Measurements from ENCODE around the gene SCNN1G. TPM values are rescaled to one million over a fixed set of nuclear protein-coding genes. Genes with fewer than 3 reads are reported as not detected.

Gene SCNN1G
- total and polyA plus RNA-seq, 2 donors (not counting 1 experiment from before 2014, with no cell fraction given), result not detected

DNA sequence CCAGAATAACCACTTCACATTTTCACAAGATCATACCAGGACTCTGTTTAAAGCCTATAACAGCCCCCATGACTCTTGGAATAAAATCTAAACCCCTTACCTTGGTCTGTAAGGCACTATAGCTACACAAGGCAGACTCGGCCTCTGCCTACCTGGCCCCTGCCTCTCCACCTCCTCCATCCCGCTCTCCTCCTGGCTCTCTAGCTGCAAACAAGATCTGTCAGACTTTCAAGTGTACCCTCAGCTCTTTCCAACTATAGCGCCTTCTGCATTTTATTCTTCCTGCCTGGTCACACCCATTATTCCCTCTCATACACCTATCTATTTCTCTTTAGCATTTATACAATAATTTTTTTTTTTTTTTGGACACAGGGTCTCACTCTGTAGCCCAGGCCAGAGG is 41.5 kb upstream of the SCNN1G start:
- peaks cover 38% of the 10 kb centered on the region for H3K79me2 ChIP-seq (ENCODE audit: control insufficient read depth, insufficient read depth, low read length)
- H3K36me3 ChIP-seq (ENCODE audit: control insufficient read depth, insufficient read depth, low read length), result no peaks in the 10 kb centered on the region
- no peak for DNase-seq (ENCODE audit: low read depth in 2 of 2)
- no peaks in the 10 kb centered on the region for H3K27me3 ChIP-seq (ENCODE audit: control insufficient read depth, insufficient read depth, low read length)
- H2AFZ ChIP-seq (ENCODE audit: low read length), result no peak overlapping the region
- no peak overlapping the region for H3K4me3 ChIP-seq (replicated peaks in 1 of 4; ENCODE audit: control extremely low read depth in 1 of 4, insufficient read depth in 1 of 4, low read depth in 3 of 4, low read length in 4 of 4)
- TF ChIP-seq, protein P1, sequence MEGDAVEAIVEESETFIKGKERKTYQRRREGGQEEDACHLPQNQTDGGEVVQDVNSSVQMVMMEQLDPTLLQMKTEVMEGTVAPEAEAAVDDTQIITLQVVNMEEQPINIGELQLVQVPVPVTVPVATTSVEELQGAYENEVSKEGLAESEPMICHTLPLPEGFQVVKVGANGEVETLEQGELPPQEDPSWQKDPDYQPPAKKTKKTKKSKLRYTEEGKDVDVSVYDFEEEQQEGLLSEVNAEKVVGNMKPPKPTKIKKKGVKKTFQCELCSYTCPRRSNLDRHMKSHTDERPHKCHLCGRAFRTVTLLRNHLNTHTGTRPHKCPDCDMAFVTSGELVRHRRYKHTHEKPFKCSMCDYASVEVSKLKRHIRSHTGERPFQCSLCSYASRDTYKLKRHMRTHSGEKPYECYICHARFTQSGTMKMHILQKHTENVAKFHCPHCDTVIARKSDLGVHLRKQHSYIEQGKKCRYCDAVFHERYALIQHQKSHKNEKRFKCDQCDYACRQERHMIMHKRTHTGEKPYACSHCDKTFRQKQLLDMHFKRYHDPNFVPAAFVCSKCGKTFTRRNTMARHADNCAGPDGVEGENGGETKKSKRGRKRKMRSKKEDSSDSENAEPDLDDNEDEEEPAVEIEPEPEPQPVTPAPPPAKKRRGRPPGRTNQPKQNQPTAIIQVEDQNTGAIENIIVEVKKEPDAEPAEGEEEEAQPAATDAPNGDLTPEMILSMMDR (conservative IDR thresholded peaks at IDR 0.05 in 1 of 2, IDR thresholded peaks at IDR 0.05 in 1 of 2; ENCODE audit: low read depth in 1 of 2, low read length in 2 of 2), result no peak
- no peak for TF ChIP-seq EZH2 (IDR thresholded peaks at IDR 0.05; ENCODE audit: low read length, missing control alignments)
- H3K9ac ChIP-seq (ENCODE audit: insufficient read depth, low read length), result no peak overlapping the region
- H3K27ac ChIP-seq (ENCODE audit: insufficient read depth, low read length), result no peak overlapping the region
- no peaks in the 10 kb centered on the region for H4K20me1 ChIP-seq (ENCODE audit: control insufficient read depth, extremely low read depth, insufficient read depth, low read length)
- H3K4me2 ChIP-seq (ENCODE audit: extremely low read depth, insufficient read depth, low read length), result no peak overlapping the region
- no peaks in the 10 kb centered on the region for H3K4me1 ChIP-seq (ENCODE audit: control insufficient read depth, extremely low read depth, insufficient read depth, low read length)
- no peaks in the 10 kb centered on the region for H3K9me3 ChIP-seq (ENCODE audit: control insufficient read depth, insufficient read depth, low read depth, low read length)

DNA sequence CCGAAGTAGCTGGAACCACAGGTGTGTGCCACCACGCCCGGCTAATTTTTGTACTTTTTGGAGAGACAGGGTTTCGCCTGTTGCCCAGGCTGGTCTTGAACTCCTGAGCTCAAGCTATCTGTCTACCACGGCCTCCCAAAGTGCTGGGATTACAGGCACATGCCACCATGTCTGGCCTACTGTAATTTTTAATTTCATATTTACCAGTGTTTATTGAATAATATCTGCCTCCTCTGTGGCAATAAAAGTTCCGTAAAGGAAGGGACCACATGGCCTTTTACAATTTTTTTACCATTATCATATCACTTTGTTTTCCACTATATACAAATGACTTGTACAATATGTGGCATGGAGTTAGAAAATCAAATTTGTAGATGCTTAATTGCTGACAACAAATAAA is 41.0 kb upstream of the SCNN1G start:
- no peaks in the 10 kb centered on the region for H3K4me1 ChIP-seq (ENCODE audit: control insufficient read depth, extremely low read depth, insufficient read depth, low read length)
- TF ChIP-seq EZH2 (IDR thresholded peaks at IDR 0.05; ENCODE audit: low read length, missing control alignments), result no peak
- TF ChIP-seq, protein P1 (conservative IDR thresholded peaks at IDR 0.05 in 1 of 2, IDR thresholded peaks at IDR 0.05 in 1 of 2; ENCODE audit: low read depth in 1 of 2, low read length in 2 of 2), result no peak
- no peaks in the 10 kb centered on the region for H4K20me1 ChIP-seq (ENCODE audit: control insufficient read depth, extremely low read depth, insufficient read depth, low read length)
- H3K27ac ChIP-seq (ENCODE audit: insufficient read depth, low read length), result no peak overlapping the region
- no peaks in the 10 kb centered on the region for H3K9me3 ChIP-seq (ENCODE audit: control insufficient read depth, insufficient read depth, low read depth, low read length)
- no peak for DNase-seq (ENCODE audit: low read depth in 2 of 2)
- no peak overlapping the region for H3K4me2 ChIP-seq (ENCODE audit: extremely low read depth, insufficient read depth, low read length)
- H3K36me3 ChIP-seq (ENCODE audit: control insufficient read depth, insufficient read depth, low read length), result no peaks in the 10 kb centered on the region
- peaks cover 38% of the 10 kb centered on the region for H3K79me2 ChIP-seq (ENCODE audit: control insufficient read depth, insufficient read depth, low read length)
- no peaks in the 10 kb centered on the region for H3K27me3 ChIP-seq (ENCODE audit: control insufficient read depth, insufficient read depth, low read length)
- no peak overlapping the region for H3K9ac ChIP-seq (ENCODE audit: insufficient read depth, low read length)
- no peak overlapping the region for H2AFZ ChIP-seq (ENCODE audit: low read length)
- no peak overlapping the region for H3K4me3 ChIP-seq (replicated peaks in 1 of 4; ENCODE audit: control extremely low read depth in 1 of 4, insufficient read depth in 1 of 4, low read depth in 3 of 4, low read length in 4 of 4)

DNA sequence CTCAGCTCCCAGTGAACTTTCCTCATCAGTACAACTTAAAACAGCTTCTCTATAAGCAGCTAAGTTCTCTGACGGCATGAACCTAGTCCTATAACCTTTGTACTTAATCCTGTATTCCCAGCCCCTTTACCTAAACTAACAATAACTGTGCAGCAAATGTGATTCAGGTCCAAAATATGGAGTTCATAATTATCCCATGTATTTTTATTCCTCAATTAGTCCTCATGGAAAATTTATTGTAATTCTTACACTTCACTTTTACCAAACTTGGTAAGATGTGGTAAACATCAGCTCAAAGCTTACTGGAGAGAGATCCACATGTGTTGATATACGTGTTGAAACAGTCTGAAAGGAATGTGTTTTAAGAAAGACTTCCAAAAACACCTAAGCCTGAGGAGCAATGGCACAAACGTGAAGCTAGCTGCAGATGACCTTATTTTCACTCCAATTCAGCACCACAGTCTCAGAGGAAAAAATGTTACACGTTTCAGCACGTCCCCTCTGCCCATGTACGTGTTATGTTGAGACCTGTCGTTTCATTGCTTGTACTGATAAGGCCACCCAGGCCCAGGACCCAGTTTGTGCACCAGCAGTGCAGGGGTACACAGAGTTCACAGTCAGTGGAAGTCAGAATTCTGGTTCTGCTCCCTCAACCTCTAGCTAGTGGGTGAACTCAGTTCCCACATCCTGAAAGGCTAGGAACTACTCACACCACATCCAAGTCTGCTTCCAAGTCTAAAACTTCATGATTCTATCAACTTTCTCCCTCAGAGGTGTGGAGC is 40.4 kb upstream of the SCNN1G start:
- Histone ChIP-seq H4K20me1 (ENCODE audit: control insufficient read depth, extremely low read depth, insufficient read depth, low read length) (no peaks in the 10 kb centered on the region), H3K4me3 (replicated peaks in 1 of 4; ENCODE audit: control extremely low read depth in 1 of 4, insufficient read depth in 1 of 4, low read depth in 3 of 4, low read length in 4 of 4) (no peak overlapping the region), H3K79me2 (ENCODE audit: control insufficient read depth, insufficient read depth, low read length) (peaks cover 36% of the 10 kb centered on the region), H3K4me2 (ENCODE audit: extremely low read depth, insufficient read depth, low read length) (no peak overlapping the region), H3K9ac (ENCODE audit: insufficient read depth, low read length) (no peak overlapping the region), H3K27me3 (ENCODE audit: control insufficient read depth, insufficient read depth, low read length) (no peaks in the 10 kb centered on the region), H3K27ac (ENCODE audit: insufficient read depth, low read length) (no peak overlapping the region), H2AFZ (ENCODE audit: low read length) (no peak overlapping the region), H3K36me3 (ENCODE audit: control insufficient read depth, insufficient read depth, low read length) (no peaks in the 10 kb centered on the region), H3K4me1 (ENCODE audit: control insufficient read depth, extremely low read depth, insufficient read depth, low read length) (no peaks in the 10 kb centered on the region), H3K9me3 (ENCODE audit: control insufficient read depth, insufficient read depth, low read depth, low read length) (no peaks in the 10 kb centered on the region)
- no peak for TF ChIP-seq EZH2 (IDR thresholded peaks at IDR 0.05; ENCODE audit: low read length, missing control alignments)
- TF ChIP-seq, protein P1 (conservative IDR thresholded peaks at IDR 0.05 in 1 of 2, IDR thresholded peaks at IDR 0.05 in 1 of 2; ENCODE audit: low read depth in 1 of 2, low read length in 2 of 2), result no peak
- no peak for DNase-seq (ENCODE audit: low read depth in 2 of 2)

Data from fibroblast of lung (primary cell).